Activated effector memory CD4-positive, alpha-beta T cell treated with Interleukin-2 at 50 U/mL for 16 hours (primary cell): ENCODE data around the gene HPCA.
"Not testable (repeated sequence)": the region's sequence is repeated elsewhere in the genome, so short reads cannot be mapped to it uniquely, and the experiment has no call there.

Experiments used
- DNase-seq: peaks from one replicate; pipeline ENCODE4 v3.0.0-alpha.2; 2020

HPCA gene

DNA sequence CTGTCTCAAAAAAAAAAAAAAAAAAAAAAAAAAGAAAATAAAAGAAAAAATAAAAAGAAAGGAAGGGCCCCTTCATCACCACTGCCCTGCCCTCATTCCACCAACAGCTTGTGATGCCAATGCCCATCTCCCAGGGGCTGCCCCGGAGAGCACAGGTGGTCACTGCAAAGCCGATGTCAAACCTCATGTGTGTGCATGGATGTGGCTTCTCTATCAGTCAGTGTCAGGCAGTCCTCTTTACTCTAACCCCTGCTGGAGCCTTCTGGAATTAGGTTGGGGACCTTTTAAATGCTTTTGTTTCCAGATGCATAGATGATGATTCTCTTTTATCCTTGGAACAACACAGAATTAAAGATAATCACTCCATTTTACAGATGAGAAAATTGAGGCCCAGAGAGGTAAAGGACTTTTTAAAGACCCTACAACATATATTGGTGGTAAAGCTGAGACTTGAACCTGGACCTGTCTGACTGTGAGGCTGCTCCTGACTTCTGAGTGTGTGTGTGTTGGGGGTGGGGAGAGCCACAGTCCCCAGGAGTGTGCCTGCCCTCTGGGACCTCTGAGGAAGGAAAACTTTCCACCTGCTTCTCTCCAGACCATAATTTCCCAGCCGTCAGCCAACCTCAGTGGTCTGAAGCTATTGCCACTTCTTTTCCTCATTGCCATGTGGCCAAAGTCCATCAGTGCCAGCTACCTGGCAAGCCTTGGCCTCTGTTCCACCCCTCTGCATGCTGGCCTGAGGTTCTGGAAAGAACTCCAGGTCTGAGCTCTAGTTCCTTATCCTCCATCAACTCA, 17.9 kb downstream of the HPCA start:
- DNase-seq, result no peak

DNA sequence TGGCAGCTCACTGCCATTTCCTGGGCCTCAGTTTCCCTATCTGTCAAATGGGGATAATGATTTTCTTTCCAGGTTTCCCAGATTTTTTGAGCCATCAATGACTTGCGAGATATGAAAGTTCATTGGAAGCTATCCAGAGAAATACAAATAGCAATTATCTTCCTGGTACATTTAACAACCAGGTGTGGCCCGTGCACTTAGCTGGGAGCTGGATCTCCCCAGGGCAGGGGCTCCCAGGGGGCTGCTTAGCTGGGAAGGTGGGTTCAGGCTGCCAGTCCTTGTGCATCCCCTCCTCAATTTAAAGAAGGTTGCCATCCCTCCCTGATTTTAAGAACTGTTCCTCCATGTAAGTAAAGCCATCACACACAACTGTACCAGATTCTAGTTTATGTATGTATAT, 18.5 kb downstream of the HPCA start:
- DNase-seq, result no peak

DNA sequence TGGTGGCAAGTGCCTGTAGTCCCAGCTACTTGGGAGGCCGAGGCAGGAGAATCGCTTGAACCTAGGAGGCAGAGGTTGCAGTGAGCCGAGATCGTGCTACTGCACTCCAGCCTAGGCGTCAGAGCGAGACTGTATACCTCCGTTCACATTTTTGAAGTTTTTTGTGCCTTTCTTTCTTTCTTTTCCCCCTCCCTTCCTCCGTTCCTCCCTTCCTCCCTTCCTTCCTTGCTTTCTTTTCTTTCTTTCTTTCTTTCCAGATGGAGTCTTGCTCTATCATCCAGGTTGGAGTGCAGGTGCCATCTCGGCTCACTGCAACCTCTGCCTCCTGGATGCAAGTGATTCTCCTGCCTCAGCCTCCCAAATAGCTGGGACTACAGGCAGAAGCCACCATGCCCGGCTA, 19.3 kb downstream of the HPCA start:
- not testable (repeated sequence) for DNase-seq

DNA sequence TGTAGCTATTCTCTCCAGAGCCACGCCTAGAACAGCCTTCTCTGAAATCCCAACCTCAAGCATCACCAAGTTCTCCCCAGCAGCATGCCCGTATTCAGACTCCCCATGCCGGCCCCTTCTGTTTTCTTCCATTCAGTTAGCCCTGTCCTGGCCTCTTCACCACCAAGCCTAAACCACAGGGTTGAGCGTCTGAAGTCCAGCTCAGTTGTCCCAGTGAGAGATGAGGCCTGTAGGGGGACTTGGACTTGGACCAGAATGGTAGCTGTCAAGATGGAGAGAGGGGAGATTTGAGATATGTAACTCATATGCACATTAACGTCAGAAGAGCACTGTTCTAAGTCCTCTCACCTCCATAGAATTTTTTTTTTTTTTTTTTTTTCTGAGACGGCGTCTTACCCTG, 20.4 kb downstream of the HPCA start:
- DNase-seq, result no peak

DNA sequence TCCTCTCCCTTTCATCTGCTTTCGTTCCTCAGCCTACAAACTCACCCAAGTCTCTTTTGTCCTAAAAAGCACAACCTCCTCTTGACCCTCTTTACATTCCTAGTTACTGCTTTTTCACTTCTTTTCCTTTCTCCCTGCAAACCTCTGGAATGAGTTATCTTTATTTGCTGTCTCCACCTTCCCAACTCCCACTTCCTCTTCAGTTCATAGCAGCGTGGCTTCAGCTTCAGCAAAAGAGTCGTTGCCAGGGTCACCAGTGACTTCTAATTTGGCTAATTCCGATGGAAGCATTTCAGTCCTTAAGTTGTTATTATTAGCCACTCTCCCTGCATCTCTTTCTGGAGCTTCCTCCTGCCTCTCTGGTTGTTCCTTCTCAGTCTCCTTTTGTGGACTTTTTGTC, 21.1 kb downstream of the HPCA start:
- DNase-seq, result no peak

DNA sequence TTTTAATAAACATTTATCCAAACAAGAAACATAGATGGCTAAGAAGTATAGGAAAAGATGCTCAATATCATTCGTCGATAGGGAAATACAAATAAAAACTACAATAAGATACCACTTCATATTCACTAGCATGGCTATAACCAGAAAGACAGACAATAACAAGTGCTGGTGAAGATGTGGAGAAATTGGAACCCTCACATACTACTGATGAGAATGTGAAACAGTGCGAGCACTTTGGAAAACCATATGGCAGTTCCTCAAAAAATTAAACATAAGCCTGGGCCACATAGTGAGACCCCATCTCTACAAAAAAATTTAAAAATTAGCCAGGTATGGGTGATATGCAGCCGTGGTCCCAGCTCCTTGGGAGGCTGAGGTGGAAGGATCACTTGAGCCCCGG, 24.0 kb downstream of the HPCA start:
- no peak for DNase-seq

DNA sequence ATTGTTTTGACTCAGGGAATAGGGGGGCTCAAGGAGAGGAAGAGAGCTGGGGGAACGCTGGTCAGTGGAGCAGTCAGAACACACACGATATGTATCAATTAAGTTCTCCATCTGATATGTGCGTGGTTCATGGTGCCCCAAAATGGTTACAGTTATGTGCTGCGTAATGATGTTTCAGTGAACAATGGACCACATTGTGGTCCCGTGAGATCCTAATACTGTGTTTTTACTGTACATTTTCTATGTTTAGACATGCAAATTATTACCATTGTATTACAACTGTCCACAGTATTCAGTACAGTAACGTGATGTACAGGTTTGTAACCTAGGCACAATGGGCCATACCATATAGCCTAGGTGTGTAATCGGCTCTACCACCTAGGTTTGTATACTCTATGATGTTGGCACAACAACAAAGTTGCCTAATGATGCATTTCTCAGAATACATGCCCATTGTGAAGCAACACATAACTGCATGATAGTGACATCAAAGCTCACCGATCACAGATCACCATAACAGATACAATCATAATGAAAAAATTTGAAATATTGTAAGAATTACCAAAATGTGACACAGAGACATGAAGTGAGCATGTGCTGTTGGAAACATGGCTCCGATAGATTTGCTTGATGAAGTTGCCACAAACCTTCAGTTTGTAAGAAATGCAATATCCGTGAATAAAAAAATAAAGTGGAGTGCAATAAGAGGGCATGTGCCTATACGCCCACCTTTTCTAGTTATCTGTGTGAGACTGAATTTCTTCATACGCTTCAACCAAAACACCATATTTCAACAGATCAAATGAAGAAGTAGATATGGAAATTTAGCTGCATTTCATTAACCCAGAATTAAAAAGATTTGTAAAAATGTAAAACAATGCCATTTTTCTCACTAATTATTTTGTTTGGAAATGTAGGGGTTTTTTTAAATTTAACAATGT, 29.7 kb downstream of the HPCA start:
- no peak for DNase-seq

DNA sequence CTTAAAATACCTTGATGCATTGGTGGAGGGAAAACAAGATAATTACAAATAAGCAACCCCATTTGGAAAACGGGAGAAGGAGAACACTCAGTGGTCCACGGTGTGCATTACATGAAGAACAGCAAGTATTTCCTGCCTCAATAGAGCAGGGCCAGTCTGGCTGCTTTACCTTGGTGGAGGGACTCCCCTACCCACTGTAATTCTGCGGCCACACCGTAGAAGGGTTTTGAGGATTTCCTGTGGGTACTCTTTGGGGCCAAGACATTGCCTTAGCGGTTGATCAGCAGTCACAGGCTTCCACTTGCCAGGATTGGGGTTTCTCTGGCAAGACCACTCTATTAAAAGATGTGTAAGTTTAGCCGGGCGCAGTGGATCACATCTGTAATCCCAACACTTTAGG, 31.2 kb downstream of the HPCA start:
- no peak for DNase-seq

DNA sequence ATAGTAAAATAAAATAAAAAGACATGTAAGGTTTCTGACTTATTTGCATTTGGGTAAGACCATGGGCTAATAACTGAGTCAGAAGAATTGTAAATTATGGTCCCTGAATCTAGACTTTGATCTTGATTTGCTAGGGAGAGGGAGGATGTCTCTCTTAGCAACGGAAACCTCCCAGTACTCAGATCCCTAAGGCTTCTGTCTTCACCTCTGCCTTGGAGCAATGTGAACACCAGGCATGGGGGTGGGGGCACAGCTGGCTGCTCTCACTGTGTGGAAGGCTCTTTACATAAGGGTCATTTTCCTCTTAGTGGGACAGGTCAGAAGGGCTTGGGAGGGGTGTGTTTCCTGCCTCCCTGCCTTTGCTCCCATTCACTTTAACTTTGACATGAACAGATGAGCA, 31.9 kb downstream of the HPCA start:
- DNase-seq, result no peak

DNA sequence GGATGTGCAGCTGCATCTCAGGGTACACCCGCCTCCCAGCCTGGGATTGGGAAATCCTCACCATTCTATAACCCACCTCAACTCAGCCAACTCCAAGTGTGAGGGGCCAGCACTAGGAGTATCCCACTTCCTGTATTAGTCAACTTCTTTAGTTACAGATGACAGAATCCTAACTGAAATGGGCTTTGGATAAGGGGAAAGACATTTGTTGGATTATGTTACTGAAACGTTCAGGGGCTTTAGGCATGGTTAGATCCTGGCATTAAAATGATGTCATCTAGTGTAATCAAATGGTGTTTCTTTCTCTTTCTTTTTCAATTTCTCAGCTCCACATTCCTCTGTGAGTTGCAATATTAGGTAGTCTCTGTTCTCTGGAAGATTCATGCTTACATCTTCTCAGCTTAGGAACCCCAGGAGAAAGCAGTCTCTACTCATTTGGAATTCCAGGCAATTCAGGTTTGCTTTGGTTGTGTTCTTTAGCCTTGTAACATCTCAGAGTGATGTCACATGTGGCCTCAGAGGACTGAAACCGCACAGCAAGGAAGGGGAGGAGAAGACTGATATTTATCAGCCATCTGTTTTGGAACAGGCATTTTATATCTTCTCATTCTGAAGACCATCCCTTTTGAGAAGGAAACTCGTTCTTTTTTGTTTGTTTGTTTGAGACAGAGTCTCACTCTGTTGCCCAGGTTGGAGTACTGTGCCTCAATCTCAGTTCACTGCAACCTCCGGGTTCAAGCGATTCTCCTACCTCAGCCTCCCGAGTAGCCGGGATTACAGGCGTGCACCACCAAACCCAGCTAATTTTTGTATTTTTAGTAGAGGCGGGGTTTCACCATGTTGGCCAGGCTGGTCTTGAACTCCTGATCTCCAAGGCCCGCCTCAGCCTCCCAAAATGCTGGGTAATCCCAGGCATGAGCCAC, 33.8 kb downstream of the HPCA start:
- no peak for DNase-seq

DNA sequence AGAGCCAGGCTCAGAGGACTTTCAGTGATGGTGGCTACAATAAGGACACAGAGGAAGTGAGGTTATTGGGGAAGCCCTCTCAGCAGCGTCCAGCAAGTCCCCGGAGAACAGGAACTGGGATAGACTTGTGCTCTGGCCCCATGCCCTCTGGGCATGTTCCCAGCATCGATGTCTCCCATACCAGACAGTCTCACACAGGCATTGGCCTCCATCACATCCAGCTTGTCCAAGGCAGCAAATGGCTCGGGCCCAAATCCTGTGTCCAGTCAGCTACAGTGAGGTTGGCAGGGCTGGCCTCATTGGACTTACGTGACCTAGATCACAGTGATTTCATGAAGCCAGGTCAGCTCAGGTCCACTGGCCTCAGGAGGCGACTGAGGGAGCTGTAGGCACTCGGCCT, 34.5 kb downstream of the HPCA start:
- no peak for DNase-seq

DNA sequence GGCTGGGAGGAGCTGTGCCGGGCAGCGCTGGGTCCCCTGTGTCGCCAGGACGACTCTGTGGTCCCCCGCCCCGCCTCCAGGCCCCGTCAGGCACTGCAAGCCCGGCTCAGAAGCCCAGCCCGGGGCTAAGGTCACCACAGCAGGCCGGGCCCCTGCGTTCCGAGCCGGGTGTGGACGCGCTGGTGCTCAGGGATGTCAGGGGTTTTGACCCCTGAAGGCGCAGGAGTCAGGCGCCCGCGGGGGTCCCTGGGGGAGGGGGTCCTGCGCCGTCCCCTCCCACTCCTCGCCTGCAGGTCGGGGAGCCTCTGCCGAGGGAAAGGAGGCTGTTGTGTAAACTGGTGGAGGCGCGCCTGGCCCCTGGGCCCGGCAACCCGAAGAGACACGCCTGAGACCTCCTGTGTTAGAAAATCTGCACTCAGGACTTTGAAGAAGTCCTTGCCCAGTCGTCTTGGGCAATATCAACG, 38.6 kb downstream of the HPCA start:
- no peak for DNase-seq

DNA sequence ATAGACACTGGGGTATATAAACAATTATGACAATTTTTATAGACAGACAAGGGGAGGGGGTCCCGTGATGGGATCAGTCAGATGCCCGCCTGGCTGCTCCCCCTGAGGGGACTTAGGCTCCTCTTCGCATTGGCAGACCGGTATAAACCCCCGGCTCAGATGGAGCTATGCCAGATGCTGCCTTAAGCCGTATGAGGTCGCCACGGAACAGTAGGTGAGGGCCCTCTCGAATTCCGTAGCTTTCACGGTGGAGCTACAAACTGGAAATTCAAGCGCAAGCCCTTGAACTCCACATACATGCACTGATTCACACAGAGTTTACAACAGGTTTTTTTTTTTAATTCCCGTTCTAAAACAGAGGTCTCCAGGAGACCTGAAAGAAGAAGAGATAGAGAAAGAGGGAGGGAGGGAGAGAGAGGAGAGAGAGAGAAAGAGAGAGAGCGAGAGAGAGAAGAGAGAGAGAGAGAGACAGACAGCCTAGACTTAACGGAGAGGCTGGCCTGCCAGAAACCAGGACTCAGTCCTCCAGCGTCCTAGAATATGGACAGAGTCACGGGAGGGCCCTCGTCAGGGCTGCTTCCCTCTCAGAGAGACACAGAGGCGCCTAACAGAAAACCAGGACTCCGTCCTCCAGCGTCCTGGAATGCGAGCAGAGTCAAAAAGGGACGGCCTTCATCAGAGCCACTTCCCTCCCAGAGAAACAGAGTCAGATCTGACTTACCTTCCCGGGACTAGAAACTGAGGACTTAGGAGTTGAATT, 39.3 kb downstream of the HPCA start:
- DNase-seq, result no peak

DNA sequence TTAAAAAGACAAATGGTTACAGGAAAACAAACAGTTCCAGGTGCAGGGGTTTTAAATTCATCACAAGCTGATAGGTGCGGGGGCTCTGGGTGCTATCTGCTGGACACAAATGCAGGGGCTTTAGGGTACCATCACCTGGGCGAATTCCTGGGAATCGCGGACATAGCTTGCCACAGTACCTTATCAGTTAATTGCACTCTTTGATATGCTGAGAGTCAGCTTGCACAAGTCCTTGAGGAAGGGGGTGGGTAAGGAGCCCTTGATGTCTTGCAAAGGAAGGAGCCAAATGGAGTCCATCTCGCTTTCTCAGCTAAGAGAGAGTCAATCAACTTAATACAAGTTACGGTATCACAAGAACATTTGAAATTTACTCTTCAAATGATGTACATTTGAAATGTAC, 40.3 kb downstream of the HPCA start:
- no peak for DNase-seq

DNA sequence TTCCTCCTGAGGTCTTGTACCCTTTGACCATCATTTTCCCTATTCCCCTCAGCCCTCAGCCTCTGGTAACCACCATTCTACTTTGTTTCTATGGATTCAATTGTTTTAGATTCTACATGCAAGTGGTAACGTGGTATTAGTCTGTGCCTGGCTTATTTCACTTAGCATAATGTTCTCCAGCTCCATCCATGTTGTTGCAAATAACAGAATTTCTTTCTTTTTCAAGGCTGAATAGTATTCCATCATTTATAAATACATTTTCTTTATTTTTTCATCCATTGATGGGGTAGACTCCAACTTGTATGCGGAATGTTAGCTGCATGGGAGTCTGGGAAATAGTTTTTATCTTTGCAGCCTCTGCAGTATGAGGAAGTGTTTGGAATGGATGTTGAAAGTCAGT, 41.1 kb downstream of the HPCA start:
- no peak for DNase-seq

DNA sequence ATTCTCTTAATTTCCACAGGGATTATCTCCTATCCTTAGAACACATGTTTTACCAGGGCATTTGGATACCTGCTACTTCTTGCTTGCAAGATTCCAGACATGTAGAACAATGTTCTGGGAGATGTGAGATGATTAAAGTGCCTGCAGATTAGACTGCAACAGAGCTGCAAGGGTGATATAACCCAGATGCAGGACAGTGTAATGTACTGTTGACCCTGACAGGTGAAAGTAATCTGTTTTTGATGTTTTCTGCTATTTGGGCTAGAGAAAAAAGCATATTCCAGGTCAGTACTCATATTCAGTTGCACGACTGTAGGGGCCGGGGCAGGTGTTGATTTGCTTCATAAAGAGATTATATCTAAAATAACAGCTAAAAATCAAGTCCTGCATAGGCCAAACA, 42.0 kb downstream of the HPCA start:
- no peak for DNase-seq

DNA sequence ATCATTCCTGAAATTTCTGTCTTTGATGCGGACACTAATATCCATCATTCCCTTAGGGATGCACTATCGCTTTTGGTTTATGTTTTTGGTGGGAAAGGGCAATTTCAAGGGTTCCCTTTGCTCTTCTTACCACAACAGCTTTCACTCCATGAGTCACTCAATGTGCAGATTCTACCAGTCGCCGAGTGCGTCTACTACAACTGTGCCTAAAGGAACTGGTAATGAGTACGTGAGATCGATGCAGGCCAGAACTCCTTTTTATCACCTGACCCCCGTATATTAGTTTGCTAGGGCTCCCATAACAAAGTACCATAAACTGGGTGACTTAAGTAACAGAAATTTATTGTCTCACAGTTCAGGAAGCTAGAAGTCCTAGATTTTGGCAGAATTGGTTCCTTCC, 42.4 kb downstream of the HPCA start:
- DNase-seq, result no peak

DNA sequence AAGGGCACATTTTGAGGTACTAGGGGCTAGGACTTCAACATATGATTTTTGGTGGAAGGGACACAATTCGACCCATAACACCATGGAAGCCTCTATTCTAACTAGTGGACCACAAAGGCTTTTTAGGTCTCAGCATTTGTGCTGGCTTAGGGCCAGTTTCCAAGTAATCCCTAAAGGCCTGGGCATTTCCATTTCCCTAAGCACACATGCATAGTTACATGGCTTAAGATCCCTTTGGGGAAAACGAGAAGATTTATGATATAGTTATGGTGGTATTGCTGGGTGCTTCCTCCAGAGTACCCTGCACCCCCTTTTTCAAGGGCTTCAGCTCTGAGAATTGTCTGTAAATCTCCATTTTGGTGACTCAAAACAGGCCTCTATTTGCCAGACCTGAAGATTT, 43.1 kb downstream of the HPCA start:
- no peak for DNase-seq

DNA sequence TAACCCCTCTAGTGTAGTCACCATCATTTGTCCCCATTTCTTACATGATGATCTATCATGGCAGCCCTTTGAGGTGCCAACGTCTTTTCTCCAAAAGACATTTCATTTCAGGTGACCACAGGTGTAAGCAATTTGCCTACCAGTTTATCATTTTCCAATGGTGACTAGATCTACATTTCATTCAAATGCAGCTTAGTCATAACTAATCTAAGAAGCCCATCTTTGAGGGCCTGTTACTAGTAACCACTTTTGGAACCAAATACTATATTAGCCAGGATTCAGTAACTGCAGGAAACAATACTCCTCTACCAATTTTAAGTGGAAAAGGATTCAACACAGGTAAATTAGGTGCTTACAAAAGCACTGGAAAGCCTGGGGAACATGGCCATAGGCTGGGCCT, 45.5 kb downstream of the HPCA start:
- DNase-seq, result no peak

DNA sequence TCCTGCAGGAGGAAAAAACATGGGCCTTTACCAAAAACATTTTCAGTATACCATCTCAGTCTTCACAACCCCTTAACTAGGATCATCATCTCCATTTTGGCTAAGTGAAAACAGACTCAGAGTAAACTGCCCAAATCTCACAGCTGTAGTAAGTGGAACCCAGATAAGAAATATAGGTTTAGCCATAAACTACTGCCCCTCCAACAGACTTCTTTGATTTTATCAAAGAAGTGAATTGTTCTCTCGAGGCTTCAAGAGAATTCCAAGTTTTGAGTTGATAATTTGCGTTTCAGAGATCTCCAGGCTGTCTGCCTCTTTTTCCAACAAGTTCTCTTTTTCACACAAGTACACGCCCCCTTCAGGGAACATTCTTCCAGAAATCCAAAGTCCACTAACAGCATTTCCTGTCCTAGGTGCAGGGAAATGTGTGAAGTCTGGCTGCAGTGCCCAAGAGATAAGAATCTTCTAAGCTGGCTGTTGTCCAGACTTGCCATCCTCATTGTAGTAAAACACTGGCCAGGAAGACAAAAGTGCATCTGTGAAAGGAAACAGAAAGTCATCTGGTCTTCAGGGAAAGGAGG, 47.5 kb downstream of the HPCA start:
- DNase-seq, result no peak

DNA sequence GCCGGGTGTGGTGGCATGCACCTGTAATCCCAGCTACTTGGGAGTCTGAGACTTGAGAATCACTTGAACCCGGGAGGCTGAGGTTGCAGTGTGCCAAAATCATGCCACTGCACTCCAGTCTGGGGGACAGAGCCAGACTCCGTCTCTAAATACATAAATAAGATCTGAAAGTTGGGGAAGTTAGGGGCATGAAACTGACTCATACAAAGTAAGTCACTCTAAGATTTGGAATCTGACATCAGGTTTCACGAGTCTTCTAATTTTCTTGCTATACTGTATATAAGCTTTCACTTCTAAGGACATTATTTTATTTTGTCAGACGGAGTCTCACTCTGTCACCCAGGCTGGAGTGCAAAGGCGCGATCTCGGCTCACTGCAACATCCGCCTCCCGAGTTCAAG, 48.2 kb downstream of the HPCA start:
- no peak for DNase-seq

DNA sequence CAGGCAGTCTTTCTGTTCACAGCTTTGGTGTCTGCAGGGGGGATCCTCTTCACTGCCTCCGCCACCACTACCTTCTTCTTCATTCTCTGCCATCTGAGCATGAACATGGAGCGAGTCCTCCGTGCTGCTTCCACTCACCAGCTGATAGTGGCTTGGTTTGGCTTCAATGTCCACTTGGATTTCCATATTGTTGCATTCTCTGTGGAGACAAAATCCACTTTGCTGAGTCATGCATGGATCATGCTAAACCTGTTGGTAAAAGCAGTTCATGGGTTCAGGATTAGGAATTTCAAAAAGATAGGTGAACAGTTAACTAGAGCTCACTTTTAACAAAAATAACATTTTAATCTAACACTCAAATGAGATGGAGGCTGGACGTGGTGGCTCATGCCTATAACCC, 50.8 kb downstream of the HPCA start:
- DNase-seq, result no peak
